Neural cell (in vitro differentiated cells): Measurements from ENCODE around the gene DNAAF1. TPM values are rescaled to one million over a fixed set of nuclear protein-coding genes. Genes with fewer than 3 reads are reported as not detected.

Source experiments
- H2AFZ ChIP-seq: fragments of 200-600, 300-800 bp; sonication (generic), shearing (Covaris generic); 2 replicates; pipeline ENCODE4 v1.6.0; 2014; ENCODE audit warnings: low read depth, mild to moderate bottlenecking, antibody characterized with exemption, low read length, moderate library complexity
- H3F3A ChIP-seq: fragments of 200-600 bp; shearing (Covaris generic); 2 replicates; pipeline ENCODE4 v1.6.1; 2016; ENCODE audit warnings: mild to moderate bottlenecking, moderate library complexity, mixed read lengths, antibody characterized with exemption, low read length; ENCODE audit not compliant: insufficient read depth, poor library complexity, severe bottlenecking
- H3K27ac ChIP-seq: fragments of 200-600, 300-800 bp; sonication (generic), shearing (Covaris generic); 2 replicates; pipeline ENCODE4 v1.5.1; 2014; ENCODE audit warnings: mild to moderate bottlenecking, low read length, moderate library complexity
- H3K27me3 ChIP-seq: fragments of 300-800, 200-600 bp; sonication (generic), shearing (Covaris generic); 2 replicates; pipeline ENCODE4 v1.6.0; 2014; ENCODE audit warnings: mild to moderate bottlenecking, low read depth, low read length, moderate library complexity; ENCODE audit not compliant: insufficient read depth
- H3K36me3 ChIP-seq: fragments of 300-800, 200-600 bp; sonication (generic), shearing (Covaris generic); 2 replicates; pipeline ENCODE4 v1.5.1; 2014; ENCODE audit warnings: mild to moderate bottlenecking, antibody characterized with exemption, low read length, moderate library complexity; ENCODE audit not compliant: insufficient read depth
- H3K4me2 ChIP-seq: fragments of 300-800, 200-600 bp; sonication (generic), shearing (Covaris generic); 2 replicates; pipeline ENCODE4 v1.6.0; 2014; ENCODE audit warnings: mild to moderate bottlenecking, low read length
- H3K4me3 ChIP-seq: fragments of 300-800, 200-600 bp; sonication (generic), shearing (Covaris generic); 2 replicates; pipeline ENCODE4 v1.5.1; 2014; ENCODE audit warnings: mild to moderate bottlenecking, low read length, moderate library complexity
- H3K79me2 ChIP-seq: fragments of 200-600 bp; shearing (Covaris generic); replicated peaks from 2 replicates; pipeline ENCODE4 v1.6.0; 2014; ENCODE audit warnings: mild to moderate bottlenecking, low read length, moderate library complexity; ENCODE audit not compliant: insufficient read depth
- H3K9ac ChIP-seq: fragments of 300-800, 200-600 bp; sonication (generic), shearing (Covaris generic); 2 replicates; pipeline ENCODE4 v1.6.1; 2016; ENCODE audit warnings: mild to moderate bottlenecking, low read length, mixed read lengths
- H3K9me2 ChIP-seq: fragments of 200-600 bp; shearing (Covaris generic); 2 replicates; pipeline ENCODE4 v1.6.1; 2016; ENCODE audit warnings: mild to moderate bottlenecking, low read length, mixed read lengths; ENCODE audit not compliant: insufficient read depth
- H3K9me3 ChIP-seq: fragments of 200-600, 300-800 bp; sonication (generic), shearing (Covaris generic); 2 replicates; pipeline ENCODE4 v1.6.1; 2016; ENCODE audit warnings: mild to moderate bottlenecking, mixed run types, low read length, moderate library complexity, mixed read lengths
- H4K20me1 ChIP-seq: fragments of 200-600 bp; shearing (Covaris generic); 2 replicates; pipeline ENCODE4 v1.6.1; 2016; ENCODE audit warnings: mild to moderate bottlenecking, mixed run types; ENCODE audit not compliant: insufficient read depth
- CTCF ChIP-seq: fragments of 450-650 bp; IDR thresholded peaks from 2 replicates; pipeline ENCODE4 v1.5.1; 2014; ENCODE audit warnings: antibody characterized with exemption, mild to moderate bottlenecking, moderate library complexity; ENCODE audit not compliant: poor library complexity, severe bottlenecking
- EP300 ChIP-seq: fragments of 450-650 bp; conservative IDR thresholded peaks from 2 replicates; pipeline ENCODE4 v1.6.1; 2014; ENCODE audit warnings: antibody characterized with exemption, mild to moderate bottlenecking, moderate library complexity; ENCODE audit not compliant: poor library complexity, severe bottlenecking
- EZH2 ChIP-seq: fragments of 200-600, 300-800 bp; shearing (Covaris generic), sonication (generic); IDR thresholded peaks from 2 replicates; pipeline ENCODE4 v1.6.1; 2014; ENCODE audit warnings: antibody characterized with exemption, low read length, borderline replicate concordance, mild to moderate bottlenecking; ENCODE audit not compliant: insufficient read depth, poor library complexity, severe bottlenecking
- MXI1 ChIP-seq: fragments of 450-650 bp; conservative IDR thresholded peaks from 2 replicates; pipeline ENCODE4 v1.6.1; 2014; ENCODE audit warnings: antibody characterized with exemption, mild to moderate bottlenecking; ENCODE audit not compliant: poor library complexity, severe bottlenecking
- POLR2AphosphoS5 ChIP-seq: IDR thresholded peaks from 2 replicates; pipeline ENCODE4 v1.6.1; 2012
- RAD21 ChIP-seq: fragments of 450-650 bp; conservative IDR thresholded peaks from 2 replicates; pipeline ENCODE4 v1.6.1; 2014; ENCODE audit warnings: antibody characterized with exemption, mild to moderate bottlenecking, moderate library complexity
- REST ChIP-seq: IDR thresholded peaks from 2 replicates; pipeline ENCODE4 v1.6.1; 2012; ENCODE audit warnings: borderline replicate concordance
- SMC3 ChIP-seq: fragments of 450-650 bp; conservative IDR thresholded peaks from 2 replicates; pipeline ENCODE4 v1.6.1; 2014; ENCODE audit warnings: antibody characterized with exemption, mild to moderate bottlenecking, moderate library complexity; ENCODE audit not compliant: poor library complexity
- TAF1 ChIP-seq: IDR thresholded peaks from 2 replicates; pipeline ENCODE4 v1.6.1; 2012; ENCODE audit warnings: low read depth
- polyA plus RNA-seq: library from polyadenylated mRNA; depleted of rRNA; stranded (reverse); fragments of >200 nt; gene quantifications from 2 replicates; pipeline ENCODE4 v1.2.3, GENCODE V29; 2014

The DNAAF1 gene
- polyA plus RNA-seq, 1 donor from 2014 or later, result 0.71 TPM

- Histone ChIP-seq H3F3A (no peaks in the 10 kb centered on the region), H3K27ac (no peak overlapping the region), H3K9me2 (no peaks in the 10 kb centered on the region), H3K79me2 (no peaks in the 10 kb centered on the region), H2AFZ (no peak overlapping the region), H3K27me3 (no peaks in the 10 kb centered on the region), H3K4me2 (no peak overlapping the region), H3K36me3 (no peaks in the 10 kb centered on the region), H3K9ac (no peak overlapping the region), H3K4me3 (no peak overlapping the region), H3K9me3 (no peaks in the 10 kb centered on the region), H4K20me1 (no peaks in the 10 kb centered on the region)
- TF ChIP-seq CTCF (no peak), POLR2AphosphoS5 (no peak), EP300 (no peak), SMC3 (no peak), REST (no peak), RAD21 (no peak), MXI1 (no peak), EZH2 (no peak), TAF1 (no peak)
Observed at GRCh38 chr16:84194018-84194417, 48.9 kb downstream of the DNAAF1 start.

GRCh38 chr16:84194470-84195200 is 49.5 kb downstream of the DNAAF1 start:
- Histone ChIP-seq H4K20me1 (no peaks in the 10 kb centered on the region), H3K9me3 (no peaks in the 10 kb centered on the region), H3K79me2 (no peaks in the 10 kb centered on the region), H3K9ac (no peak overlapping the region), H3K9me2 (no peaks in the 10 kb centered on the region), H3K36me3 (no peaks in the 10 kb centered on the region), H2AFZ (no peak overlapping the region), H3K4me3 (no peak overlapping the region), H3K4me2 (no peak overlapping the region), H3K27me3 (no peaks in the 10 kb centered on the region), H3F3A (no peaks in the 10 kb centered on the region), H3K27ac (no peak overlapping the region)
- TF ChIP-seq REST (no peak), POLR2AphosphoS5 (no peak), SMC3 (no peak), RAD21 (no peak), EZH2 (no peak), EP300 (no peak), CTCF (no peak), TAF1 (no peak)
